ENCODE data around the gene KIF1A. TPM values are rescaled to one million over a fixed set of nuclear protein-coding genes. Genes with fewer than 3 reads are reported as not detected.

KIF1A gene
- total and polyA plus RNA-seq, 10 of the 15 experiments (the other 5 are each of a cell fraction or from before 2014, with no cell fraction given): 0.04 to 0.95 (median 0.06) TPM; not detected in 5

DNA sequence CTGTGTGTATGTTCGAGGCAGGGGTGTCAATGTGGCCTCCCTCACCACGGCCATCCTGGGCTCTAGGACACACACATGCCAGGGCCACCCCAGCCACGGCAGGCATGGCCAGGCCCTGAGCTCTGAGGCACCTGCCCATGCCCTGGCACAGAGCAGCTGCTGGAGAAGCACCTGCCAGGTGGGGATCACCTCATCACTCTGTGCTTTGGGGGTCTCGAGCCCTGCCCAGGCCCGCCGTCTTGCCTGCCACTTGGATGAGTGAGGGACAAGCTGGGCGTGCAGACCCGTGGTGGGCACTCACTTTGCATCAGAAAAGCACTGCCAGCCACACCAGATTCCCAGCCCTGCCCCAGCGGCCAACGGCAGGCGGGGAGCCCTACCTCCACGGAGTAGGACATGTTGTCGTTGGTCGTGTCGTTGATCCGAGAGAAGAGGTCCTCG lies 33.1 kb downstream of the KIF1A start:
- TF ChIP-seq BACH1 (IDR thresholded peaks at IDR 0.05; ENCODE audit: borderline replicate concordance) (no peak), BCL11A (IDR thresholded peaks at IDR 0.05; ENCODE audit: low read depth, low read length) (no peak), SREBF2 (IDR thresholded peaks at IDR 0.05; ENCODE audit: low read length) (no peak), ZNF274 (IDR thresholded peaks at IDR 0.05; ENCODE audit: insufficient read depth, insufficient read length) (no peak), NR2F1 (conservative IDR thresholded peaks at IDR 0.05) (no peak), BMI1 (IDR thresholded peaks at IDR 0.05; ENCODE audit: borderline replicate concordance) (no peak), EGR1 (IDR thresholded peaks at IDR 0.05; ENCODE audit: borderline replicate concordance in 1 of 2, low read depth in 2 of 2, low read length in 2 of 2) (no peak)
- TF ChIP-seq, protein P1, sequence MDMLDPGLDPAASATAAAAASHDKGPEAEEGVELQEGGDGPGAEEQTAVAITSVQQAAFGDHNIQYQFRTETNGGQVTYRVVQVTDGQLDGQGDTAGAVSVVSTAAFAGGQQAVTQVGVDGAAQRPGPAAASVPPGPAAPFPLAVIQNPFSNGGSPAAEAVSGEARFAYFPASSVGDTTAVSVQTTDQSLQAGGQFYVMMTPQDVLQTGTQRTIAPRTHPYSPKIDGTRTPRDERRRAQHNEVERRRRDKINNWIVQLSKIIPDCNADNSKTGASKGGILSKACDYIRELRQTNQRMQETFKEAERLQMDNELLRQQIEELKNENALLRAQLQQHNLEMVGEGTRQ (IDR thresholded peaks at IDR 0.05; ENCODE audit: borderline replicate concordance, low read depth, low read length): no peak
- TF ChIP-seq, protein P2, sequence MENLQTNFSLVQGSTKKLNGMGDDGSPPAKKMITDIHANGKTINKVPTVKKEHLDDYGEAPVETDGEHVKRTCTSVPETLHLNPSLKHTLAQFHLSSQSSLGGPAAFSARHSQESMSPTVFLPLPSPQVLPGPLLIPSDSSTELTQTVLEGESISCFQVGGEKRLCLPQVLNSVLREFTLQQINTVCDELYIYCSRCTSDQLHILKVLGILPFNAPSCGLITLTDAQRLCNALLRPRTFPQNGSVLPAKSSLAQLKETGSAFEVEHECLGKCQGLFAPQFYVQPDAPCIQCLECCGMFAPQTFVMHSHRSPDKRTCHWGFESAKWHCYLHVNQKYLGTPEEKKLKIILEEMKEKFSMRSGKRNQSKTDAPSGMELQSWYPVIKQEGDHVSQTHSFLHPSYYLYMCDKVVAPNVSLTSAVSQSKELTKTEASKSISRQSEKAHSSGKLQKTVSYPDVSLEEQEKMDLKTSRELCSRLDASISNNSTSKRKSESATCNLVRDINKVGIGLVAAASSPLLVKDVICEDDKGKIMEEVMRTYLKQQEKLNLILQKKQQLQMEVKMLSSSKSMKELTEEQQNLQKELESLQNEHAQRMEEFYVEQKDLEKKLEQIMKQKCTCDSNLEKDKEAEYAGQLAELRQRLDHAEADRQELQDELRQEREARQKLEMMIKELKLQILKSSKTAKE (IDR thresholded peaks at IDR 0.05; ENCODE audit: low read depth, poor library complexity, severe bottlenecking): no peak
- ChIA-PET CTCF (no interaction called here), RAD21 (ENCODE audit: unreplicated experiment) (no interaction called here), SMC1A (ENCODE audit: uncharacterized antibody, unreplicated experiment) (no interaction called here), POLR2A (no interaction called here)
- no peak for ATAC-seq
- Histone ChIP-seq H3K4me3 (no peak overlapping the region), H4K20me1 (ENCODE audit: control insufficient read depth, insufficient read depth) (no peaks in the 10 kb centered on the region), H3K4me2 (ENCODE audit: control insufficient read depth, insufficient read depth) (no peak overlapping the region), H3K27me3 (replicated peaks in 1 of 2; ENCODE audit: control insufficient read depth in 2 of 2, insufficient read depth in 2 of 2, low read length in 1 of 2) (no peaks in the 10 kb centered on the region), H2AFZ (ENCODE audit: control insufficient read depth, low read depth, low read length) (no peak overlapping the region), H3K36me3 (ENCODE audit: control insufficient read depth in 2 of 2, insufficient read depth in 2 of 2, low read length in 1 of 2) (no peaks in the 10 kb centered on the region), H3K27ac (ENCODE audit: control insufficient read depth, insufficient read depth) (no peak overlapping the region), H3K4me1 (ENCODE audit: control insufficient read depth, insufficient read depth, low read length) (peaks cover 4% of the 10 kb centered on the region; the same call in 1 of the 2 replicates), H3K9ac (ENCODE audit: control insufficient read depth, insufficient read depth, low read length) (no peak overlapping the region), H3K79me2 (ENCODE audit: control insufficient read depth, insufficient read depth, low read length) (no peaks in the 10 kb centered on the region), H3K9me3 (replicated peaks; ENCODE audit: control insufficient read depth, insufficient read depth, low read length) (no peaks in the 10 kb centered on the region; the same call in 2 of the 3 replicates)
- intact Hi-C loops (cut with micrococcal nuclease; ENCODE audit: unreplicated experiment) (no loop called here), in situ Hi-C loops (cut with MboI) (no loop called here)
- BruUV-seq (replicated peaks): no TSS peak
- no peak for DNase-seq (ENCODE audit: low read depth, low spot score)
- FAIRE-seq: no peak
- WGBS (ENCODE audit: insufficient coverage, insufficient replicate concordance, low lambda C conversion rate, missing lambda C conversion rate): 51% methylated on average over 17 of the region's 17 CpGs
